NCI-H446 (cell line): Measurements from ENCODE around the gene DDC.

ENCODE experiments used
- DNase-seq, 2 experiments: peaks; one replicate each; lab custom pipeline; 2025; lab: John Stamatoyannopoulos, UW

The DDC gene, protein sequence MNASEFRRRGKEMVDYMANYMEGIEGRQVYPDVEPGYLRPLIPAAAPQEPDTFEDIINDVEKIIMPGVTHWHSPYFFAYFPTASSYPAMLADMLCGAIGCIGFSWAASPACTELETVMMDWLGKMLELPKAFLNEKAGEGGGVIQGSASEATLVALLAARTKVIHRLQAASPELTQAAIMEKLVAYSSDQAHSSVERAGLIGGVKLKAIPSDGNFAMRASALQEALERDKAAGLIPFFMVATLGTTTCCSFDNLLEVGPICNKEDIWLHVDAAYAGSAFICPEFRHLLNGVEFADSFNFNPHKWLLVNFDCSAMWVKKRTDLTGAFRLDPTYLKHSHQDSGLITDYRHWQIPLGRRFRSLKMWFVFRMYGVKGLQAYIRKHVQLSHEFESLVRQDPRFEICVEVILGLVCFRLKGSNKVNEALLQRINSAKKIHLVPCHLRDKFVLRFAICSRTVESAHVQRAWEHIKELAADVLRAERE

DNA sequence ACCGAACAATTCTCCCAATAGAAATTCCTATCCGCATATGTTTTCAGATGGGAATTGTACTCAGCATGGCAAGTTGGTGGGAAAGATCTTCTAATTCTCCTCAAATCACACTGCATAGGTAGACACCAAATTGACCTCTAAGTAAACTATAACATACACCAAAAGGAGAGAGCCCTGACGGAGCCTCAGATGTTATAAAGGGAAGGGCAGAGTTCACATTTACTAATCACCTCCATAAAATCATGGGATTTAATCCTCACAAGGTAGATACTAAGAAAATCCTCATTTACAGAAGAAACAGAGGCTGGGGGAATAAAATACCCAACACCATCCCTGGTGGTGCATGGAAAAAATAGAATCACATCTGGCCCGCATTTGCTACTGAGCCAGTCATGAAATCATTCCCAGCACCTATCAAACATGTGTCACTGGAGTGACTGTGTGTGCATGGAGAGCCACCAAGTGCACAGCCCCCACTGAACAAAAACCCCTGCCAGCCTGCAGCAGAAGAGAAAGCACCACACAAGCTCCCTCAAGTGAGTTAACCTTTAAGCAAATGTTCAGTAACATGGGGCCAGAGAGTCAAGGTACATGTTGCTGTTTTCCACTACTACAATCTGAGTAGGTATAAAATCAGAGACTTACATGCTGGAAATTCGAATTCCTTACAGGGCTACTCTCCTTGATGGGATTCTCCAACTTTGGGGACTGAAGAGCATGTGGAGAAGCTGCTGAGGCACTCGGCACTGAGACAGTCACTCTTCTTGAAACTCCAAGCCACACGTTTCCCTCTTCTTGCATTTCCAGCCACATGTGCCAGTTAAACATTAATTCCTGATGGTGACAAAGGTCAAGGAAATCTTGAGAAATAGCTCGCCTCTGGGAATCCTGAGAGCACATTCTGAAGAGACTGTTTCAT, at the start of gene DDC:
Gene DDC (minus strand): TSS at position 766 of the 919 bp plus-strand sequence. CDS start 21,320 bp downstream, outside the sequence.
- DNase-seq = no peak

DNA sequence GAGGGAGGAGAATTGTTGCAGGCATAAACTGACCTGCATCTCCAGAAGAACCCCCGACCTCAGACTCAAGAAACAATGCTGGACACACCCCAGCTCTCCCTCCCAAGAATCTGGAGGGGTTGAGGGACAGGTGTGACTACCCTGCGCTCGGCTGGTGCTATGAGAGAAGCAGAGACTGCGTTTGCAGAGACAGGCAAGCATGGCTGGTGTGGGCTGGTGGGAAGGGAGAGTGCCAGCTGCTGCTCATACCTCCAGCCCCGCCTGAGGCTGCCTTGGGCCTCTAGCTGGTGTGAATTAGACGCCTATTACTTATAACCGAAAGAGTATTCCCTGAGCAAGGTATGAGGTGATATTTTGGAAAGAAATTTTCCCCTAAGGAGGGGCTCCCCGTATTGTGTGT, 48.3 kb upstream of the DDC start:
- no peak for DNase-seq

DNA sequence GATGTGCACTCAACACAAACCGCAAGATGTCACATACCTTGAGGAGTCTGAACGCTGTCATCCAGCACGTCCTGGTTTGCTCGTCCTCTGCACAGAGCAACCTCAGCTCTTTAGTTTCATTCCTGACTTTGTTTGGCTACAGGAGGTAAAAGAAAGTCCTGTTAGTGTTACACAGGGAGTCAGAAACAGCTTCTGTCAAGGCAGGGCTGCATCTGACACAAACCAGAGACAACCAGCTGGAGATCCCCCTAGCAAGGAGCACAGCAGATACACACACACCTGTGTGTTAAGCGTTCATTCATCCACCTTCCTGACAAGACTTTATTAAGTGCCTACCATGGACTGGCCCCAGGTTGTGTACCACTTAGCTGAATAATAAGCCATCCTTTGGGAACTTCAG, 47.5 kb upstream of the DDC start:
- no peak for DNase-seq

DNA sequence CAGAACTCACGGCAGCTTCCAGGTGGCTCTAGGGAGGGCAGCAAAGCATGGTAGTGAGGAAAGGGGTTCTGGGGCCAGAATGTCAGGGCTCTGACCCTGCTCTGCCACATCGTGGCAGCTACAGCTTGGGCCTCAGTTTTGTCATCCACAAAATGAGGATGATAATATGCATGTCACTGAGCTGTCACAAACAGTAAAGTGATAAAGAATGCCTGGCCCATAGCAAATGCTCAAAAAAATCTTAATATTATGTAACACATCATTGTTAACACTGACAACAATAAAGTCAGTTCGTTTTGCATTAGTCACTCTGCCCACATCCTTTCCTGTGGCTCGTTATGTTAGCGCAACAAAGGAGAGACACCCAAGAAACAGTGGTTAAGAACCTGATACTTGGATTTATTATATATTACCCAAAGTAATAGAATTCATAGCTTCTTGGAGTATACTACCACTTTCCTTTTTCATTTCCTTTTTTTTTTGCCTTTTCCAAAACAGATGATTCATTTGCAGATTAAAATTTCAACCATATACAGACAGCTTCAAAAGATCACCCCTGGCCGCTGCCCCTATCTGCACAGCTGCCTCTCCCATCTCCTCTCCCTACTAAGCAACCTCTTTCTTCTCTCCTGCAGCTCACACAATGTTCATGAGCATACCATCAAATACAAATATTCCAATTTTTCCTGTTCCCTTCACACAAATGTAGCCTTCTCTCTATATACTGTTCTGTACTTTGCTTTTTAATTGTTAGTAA, 45.5 kb upstream of the DDC start:
- DNase-seq = no peak

DNA sequence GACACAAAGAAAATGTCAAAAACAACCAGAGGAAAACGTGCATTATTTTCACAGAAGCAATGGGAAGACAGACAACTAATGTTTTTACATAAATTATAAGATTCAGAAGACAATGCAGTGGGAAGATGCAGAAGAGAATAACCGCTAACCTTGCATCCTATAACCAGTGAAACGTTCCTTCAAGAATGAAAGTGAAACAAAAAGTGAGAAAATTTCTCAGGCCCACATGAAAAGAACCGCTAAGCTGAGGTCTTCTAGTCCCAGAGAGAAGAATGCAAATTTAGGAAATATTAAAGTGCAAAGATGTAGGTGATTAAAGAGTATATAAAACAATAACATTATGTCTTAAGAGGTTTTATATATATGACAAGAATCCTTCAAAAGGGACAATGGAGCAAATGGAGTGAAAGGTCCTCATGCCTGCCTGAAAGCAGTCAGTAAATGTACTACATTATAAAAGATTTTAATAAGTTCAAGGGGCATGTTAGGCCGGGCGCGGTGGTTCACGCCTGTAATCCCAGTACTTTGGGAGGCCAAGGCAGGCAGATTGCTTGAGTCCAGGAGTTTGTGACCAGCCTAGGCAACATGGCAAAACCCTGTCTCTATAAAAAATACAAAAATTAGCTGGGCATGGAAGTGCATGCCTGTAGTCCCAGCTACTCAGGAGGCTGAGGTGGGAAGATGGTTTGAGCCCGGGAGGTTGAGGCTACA, 43.1 kb upstream of the DDC start:
- no peak for DNase-seq

DNA sequence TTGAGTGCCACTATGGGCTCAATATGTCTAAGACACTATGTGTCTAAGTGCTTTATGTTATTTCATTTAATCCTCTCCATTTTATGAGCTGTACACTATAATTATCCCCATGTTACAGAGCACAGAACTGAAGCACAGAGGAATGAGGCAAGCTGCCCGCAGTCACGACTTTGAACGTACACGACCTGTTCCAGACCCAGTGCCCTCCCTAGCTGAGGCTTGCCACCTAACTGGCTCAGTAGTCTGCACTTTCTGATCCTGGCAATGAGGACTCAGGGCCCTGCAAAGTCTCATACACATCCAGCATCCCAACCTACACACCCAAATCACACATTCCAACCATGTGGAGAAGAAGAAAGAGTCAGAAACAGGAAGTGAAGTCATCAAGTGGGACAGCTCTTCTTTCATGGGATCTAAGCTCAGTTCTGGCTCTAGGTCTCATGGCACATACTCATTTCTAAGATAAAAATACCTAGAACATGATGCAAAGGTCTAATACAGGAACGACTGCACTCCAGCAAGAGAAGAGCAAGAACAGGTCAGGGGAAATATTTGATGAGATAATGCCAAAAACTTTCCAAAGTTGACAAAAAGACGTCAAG, 42.4 kb upstream of the DDC start:
- no peak for DNase-seq

DNA sequence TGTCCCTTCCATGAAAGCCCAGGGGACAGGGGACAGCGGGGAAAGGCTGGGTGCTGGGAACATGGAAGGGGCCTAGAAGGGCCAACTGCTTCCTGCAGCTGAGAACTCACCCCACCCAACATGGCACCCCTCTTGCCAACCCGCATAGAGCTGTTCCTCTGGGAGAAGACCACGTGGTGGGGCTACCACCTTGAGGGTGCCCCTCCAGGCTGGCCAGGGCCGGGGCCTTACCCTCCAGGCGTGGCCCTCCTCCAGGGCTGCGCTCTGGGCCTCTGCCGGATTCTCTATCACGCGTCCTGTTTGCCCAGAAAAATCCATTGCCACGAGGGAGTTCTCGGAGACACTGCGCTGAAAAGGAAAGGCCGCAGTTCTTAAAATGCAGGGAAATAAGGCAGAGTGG, 39.9 kb upstream of the DDC start:
- no peak for DNase-seq

DNA sequence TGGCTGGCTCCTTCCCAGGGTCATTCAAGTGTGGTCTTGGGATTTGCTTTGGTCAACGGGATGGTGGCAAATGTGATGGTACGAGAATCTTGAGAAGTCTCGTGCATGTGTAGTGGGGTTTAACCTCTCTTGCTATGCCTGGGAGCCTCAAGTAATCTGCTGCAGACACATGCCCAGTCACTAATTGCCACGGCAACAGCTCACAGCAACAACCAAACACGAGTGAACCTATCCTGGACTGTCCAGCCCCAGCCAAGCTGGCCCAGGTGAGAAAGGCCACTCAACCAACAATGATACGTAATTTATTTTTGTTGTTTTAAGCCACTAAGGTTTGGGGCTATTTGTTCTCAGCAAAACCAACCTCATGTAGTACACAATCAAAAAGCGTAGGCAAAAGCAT, 38.1 kb upstream of the DDC start:
- no peak for DNase-seq

DNA sequence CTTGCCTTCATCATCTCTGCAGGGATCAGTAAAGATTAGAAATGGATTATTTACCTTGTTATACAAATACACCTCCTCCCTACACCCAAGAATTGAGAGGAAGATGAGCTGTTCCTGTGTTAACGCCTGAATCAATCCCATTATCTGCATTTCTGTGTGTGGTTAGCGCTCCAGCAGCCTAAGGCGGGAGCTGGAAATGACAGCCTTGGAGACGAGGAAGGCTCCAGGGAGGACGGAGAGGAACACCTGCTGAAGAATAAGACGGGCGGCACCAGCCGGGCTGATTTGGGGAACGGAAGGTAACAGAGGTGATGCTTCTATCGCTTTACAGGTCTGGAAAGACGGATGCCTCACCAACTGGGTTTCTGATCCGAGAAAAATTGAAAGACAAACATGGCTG, 34.2 kb upstream of the DDC start:
- DNase-seq = no peak

DNA sequence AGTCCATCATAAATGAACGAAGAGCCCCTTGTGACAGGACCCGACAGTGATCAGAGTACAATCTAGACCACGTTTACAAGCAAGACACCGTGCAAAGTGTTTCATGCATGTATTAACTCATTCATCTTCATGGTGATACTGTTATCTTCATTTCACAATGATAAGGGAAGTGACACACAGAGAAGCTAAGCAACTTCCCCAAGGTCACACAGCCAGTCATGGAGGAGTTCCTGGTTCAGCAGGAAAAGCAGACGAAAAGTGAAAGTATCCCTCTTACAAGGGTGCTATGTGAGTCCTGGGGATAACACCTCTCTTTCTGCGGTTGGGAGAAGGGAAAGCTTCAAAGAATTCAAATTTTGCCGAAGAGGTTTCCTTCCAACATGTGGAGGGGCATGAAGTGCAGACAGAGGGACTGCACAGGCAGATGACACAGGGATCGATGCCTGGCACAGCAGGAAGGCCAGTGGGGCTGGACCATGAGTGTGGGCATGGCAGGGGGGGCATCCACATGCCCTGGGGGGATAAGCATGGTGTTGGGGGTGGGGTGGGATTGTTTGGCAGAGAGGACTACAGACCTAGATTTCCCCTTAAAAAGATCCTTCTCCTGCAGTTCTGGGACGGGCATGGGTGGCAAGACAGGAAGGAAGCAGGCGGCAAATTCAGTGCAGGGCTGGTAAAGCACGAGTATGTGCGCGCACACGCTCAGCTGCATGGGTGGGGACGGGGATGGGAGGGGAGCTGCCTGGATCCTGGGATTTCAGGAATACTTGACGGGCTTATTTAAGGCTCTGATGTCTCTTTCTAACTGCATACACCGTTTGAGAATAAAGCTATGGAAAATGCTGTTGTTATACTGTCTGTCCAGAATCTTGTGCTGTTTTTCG, 33.5 kb upstream of the DDC start:
- no peak for DNase-seq

DNA sequence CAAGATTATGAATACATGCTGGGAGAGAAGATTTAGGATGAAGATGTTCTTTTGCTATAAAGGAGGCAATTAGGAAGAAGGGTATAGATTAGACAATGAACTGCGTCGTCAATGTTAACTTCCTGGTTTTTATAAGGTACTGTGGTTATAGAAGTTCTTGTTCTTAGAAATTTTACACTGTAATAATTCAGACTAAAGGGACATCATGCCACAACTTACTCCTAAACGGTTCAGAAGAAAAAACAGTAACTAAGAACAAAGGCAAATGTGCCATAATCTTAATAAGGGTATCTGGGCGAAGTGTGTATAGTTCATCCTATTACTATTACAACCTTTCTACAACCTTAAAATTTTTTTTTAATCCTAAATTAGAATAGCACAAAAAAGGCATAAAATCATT, 31.3 kb upstream of the DDC start:
- no peak for DNase-seq

DNA sequence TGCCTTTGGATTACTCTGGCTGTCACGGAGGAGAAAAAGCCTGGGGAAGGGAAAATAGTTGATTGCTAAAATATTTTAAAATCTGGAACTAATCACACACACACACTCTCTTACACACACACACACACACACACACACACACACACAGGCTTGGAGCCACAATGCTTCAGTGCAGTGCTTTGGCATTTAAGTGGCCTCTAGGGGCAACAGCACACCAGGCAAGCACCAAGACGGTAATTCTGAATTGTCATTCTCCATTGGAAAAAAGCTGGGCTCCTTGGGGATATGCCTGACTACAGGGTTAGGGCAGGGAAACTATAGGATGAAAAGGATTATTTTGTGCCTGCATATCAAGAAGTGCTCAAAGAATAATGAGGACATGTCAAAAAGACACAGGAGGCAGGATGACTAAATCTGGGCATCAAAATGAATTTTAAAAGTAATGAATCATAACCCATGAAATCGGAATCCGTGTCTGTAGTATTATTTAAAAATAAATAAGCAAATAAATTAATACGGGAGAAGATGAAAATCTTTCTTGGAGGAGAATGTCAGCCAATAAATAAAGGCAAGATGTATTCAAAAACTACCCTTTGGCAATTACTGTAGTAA, 30.4 kb upstream of the DDC start:
- DNase-seq = no peak

DNA sequence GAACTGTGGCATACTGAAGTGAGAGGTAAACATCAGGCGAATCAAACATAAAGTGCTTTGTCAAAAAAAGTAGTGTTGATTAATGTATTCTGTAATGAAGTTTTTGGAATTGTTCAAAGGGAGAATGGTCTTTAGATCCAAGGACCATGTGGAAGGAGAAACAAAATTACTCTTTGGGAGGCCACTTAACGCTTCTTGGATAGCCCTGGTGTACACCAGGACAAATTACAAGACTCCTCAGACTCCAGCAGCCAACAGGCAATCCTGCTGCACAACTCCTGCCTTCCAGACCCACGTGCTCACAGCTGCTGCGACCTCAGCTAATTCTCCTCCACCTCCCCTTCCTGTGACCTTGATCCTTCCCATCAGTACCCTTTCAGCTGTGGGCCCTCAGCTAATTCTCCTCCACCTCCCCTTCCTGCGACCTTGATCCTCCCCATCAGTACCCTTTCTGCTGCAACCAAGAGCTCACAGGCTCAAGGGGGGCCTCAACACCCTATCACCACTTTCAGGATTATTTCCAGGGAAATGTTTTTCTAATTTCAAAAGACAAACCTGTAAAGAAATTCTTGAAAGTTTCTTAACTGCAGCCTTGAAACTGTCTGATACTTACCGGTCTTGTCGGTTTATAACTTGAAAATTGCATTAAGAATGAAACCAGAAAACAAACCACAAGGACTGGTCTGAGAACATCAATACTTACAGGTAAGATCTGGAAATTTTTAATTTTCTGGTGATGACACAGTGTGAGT, 29.7 kb upstream of the DDC start:
- no peak for DNase-seq

DNA sequence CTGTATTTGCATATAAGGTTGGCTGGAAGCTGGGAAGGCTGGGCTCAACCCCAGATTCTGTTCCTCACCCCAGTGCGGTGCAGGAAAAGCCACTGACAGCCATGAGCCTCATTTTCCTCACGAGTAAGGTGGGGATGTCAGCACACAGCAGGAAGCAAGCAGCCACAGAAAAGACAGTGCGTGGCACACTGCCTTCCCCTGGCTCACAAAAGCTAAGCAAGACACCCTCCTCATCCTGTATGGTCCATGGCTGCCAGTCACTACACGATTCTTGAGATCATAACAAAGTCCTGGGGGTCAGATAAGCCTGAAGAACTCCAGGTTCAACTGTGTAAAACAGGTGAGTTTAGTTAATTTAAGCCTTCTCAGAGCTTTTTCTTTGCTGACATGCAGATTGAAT, 28.9 kb upstream of the DDC start:
- DNase-seq = no peak

DNA sequence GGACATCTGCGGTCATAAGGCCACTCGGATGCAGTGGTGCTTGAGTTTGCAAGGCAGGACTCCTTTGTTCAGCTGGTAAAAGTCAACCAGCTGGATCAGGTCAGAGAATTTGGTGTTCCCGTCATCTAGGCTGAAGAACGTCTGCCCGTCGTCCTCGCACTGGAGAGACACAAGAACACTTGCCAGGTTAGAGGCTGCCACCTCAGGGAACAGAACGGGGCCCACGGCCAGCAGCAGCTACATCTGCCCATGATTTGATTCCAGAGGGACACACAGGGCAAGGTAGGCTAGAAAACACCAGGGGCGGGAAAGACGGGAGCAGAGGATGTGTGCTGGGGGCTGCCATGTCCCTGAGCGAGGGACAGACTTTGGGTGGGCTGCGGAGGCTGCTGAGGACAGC, 27.7 kb upstream of the DDC start:
- DNase-seq = no peak

DNA sequence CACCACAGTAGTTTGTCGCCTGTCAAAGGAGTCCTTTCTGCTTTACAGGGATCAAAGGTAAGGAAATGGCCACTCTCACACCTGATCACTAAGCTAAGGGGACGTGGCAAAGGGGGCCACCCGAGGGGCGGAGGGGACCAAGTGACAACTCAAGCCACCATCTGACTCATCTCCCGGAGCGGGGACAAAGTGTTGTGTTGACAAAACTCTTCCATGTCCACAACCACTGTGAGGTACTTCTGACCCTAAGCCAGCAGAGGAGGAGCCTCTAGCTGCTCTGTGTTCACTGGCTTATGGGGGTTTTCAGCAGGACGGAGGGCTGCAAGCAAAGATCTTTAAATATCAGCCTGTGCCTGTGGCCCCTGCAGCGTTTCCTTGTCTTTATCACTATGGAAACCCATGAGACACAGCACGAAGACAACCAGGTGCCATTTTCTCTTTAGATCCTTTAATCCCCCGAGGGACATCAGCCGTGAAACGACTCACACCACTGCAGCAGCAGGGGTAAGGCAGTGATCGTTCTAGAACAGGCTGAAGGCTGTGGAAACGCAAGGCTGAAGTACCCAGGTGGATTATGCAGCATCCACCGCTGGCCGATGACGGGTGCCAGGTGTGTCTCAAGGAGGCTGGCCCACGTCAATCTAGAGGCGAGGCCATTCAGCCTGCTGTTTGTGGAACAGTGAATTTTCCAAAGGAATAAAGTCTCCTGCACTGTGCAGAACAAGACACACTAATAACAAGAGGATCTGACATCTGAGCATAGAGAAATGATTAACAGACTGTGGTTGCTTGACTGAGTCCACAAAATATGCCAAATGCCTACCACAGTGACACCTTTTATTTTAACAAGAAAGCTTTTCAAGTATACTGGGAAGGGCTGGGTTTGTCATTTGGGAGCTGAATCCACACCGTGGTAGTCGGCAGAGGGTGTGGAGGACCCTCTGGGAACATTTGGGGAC, 26.6 kb upstream of the DDC start:
- DNase-seq = no peak

DNA sequence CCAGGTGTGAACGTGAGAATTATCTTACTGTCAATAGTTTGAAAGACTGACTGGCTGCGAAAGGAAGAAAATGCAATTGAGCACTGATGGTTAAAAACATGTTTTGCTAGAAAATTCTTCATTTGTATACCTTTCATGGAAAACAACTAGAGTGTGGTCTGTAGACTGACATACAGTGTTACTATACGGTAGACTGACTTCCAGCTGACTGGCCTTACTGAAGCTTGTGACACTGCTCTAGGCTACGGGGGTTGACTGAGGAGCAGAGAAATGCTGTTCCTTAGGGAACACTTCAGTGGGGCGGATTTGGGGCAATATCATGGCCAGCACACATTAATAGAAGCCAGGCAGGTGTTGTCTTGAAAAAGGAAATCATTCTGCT, 25.9 kb upstream of the DDC start:
- no peak for DNase-seq

DNA sequence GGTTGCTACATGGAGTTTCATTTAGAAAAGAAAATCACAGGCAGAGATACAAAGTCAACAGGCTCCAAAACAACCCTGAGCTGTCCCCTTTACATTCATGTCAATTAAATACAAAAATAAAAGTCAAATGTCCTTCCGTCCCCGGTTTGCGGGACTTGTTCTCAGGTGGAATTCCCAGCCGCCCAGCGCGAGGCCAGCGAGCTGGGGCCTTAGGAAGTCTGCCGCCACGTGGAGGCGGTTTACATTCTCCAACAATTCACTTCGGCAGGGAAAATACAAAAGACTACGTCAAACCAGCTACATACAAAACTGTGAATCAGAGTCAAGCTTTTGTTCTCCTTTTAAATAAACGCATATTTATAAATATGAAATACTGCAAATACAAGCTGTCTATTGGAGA, 25.3 kb upstream of the DDC start:
- no peak for DNase-seq
